Measurements from ENCODE around the gene GLI3.

GLI3 gene

GRCh38 chr7:42194238-42194637 lies 42.8 kb downstream of the GLI3 start:
- no peak overlapping the region for H3K4me3 ChIP-seq (ENCODE audit: low read length)
- DNase-seq (ENCODE audit: low read depth) = no peak
- no peak for TF ChIP-seq CTCF (conservative IDR thresholded peaks at IDR 0.05; ENCODE audit: low read length)

DNA sequence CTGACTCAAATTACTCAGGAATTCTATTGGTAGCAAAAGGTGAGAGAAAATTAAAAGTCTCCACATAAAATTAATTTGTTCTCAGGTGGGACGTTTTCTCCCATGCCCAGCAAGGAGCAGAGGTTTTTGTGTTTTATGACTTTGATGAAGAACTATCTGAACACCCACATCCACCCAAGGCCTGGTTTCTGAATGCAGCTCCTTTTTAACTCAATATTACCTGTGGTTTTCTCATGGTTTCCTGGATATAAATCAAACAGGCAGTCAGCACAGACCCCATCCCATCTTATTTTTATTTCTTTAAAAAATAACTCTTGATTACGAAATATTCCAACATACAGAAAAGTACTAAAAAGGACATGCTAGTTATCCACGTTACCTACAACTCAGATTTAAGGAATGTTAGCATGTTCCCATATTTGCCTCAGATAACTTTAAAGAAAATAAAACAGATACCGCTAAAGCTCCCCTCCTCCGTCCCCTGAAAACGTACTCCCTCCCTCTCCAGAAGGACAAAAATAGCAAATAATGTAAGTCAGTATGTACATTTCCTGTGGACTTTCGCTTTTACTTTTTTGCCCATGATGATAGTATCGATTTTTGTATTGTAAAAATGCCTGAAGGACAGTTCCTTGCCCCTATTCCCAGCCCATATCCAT lies 43.4 kb downstream of the GLI3 start:
- no peak overlapping the region for H3K4me3 ChIP-seq (ENCODE audit: low read length)
- DNase-seq (ENCODE audit: low read depth) = no peak
- TF ChIP-seq CTCF (conservative IDR thresholded peaks at IDR 0.05; ENCODE audit: low read length) = no peak

DNA sequence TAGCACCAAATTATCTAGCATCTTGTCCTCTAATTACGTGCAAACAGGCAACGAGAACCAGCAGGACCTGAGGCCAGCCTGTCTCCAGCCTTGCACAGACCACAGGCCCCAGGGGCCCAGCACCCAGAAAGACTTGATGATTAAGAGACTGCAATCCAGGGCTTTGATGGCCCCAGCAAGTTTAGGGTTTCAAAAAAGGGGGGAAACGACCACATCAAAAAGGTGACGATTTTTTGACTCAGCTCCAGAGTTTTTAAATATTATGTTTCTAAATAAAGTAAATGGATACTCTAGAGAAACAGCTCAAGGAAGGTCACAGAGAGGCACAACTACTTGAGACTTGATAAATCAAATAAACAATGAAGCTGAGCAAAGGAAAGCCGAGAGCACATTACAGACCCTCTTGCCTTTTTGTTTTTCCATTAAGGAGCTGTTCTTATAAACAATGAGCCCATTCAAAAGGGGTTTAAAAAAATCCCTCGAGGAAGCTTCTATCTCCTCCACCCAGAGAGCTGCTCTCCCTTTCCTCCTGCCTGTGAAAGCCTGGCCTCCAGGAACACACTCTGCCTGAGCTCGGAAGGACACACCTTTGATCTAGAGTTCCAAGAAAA lies 44.1 kb downstream of the GLI3 start:
- TF ChIP-seq CTCF (conservative IDR thresholded peaks at IDR 0.05; ENCODE audit: low read length) = no peak

DNA sequence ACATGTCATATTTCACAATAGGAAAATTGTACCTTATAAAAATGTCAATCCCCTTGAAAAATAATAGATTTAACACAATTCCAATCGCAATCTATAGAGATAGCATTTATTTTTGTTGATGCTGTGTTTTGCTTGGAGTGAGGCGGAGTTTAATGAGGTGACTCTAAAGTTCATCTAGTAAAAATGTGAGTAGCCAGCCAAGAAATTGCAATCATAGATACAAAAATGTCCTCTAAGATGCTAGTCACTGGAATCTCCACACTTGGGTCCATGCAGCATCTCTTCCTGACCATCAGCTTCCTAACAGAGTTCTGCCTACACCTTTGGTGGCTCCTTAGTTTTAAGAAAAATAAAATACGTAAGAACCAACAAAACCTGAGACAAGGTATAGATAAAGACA lies 44.9 kb downstream of the GLI3 start:
- no peak overlapping the region for H3K4me3 ChIP-seq (ENCODE audit: low read length)
- no peak for TF ChIP-seq CTCF (conservative IDR thresholded peaks at IDR 0.05; ENCODE audit: low read length)
- peak; percentile 55 for DNase-seq (ENCODE audit: low read depth)

More for the DNA sequence above, 44.1 kb downstream of the GLI3 start:
- DNase-seq (ENCODE audit: low read depth) = no peak
- H3K4me3 ChIP-seq (ENCODE audit: low read length) = no peak overlapping the region

DNA sequence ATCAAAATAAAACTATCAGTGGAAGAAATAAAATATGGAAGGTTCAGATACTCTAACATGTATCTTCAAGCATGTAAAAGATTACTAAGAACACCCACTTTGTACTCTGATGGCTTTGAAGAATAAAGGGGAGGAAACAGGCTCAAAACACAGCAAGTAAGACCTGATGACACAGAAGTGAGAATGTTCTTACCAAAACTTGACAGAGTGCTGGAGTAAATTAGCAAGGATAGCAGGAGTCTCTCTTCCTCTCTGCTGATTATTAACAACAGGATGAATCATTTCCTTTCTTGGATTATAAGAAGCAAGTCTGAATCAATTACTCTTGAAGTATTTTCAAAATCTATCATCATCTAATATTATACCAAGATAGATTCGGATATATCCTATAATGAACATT lies 47.5 kb downstream of the GLI3 start:
- peak; percentile 48 for DNase-seq (ENCODE audit: low read depth)
- H3K4me3 ChIP-seq (ENCODE audit: low read length) = no peak overlapping the region
- TF ChIP-seq CTCF (conservative IDR thresholded peaks at IDR 0.05; ENCODE audit: low read length) = no peak

DNA sequence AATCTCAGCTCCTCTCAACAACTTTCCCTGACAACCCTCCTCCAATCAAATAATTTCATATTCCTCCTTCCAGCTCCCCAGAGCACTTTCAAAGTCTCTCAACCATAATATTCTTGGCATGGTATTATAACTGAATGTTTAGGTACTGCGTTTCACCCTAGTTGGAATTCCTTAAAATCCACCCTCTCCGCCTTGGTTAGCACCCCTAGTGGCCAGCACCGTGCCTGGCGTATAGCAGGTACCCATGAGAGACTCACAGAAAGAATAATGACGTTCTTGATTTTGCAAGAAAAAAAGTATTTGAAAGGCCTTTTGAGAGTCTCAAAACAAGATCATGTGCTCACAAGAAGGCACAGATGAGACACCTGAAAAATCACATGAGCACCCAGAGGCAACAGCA lies 50.9 kb downstream of the GLI3 start:
- H3K4me3 ChIP-seq (ENCODE audit: low read length) = no peak overlapping the region
- peak; percentile 29 for TF ChIP-seq CTCF (conservative IDR thresholded peaks at IDR 0.05; ENCODE audit: low read length)
- no peak for DNase-seq (ENCODE audit: low read depth)

- H3K4me3 ChIP-seq (ENCODE audit: low read length) = no peak overlapping the region
- no peak for TF ChIP-seq CTCF (conservative IDR thresholded peaks at IDR 0.05; ENCODE audit: low read length)
- DNase-seq (ENCODE audit: low read depth) = no peak
These were observed 51.3 kb downstream of the GLI3 start for GRCh38 chr7:42185726-42186125.
